Activated CD8-positive, alpha-beta T cell treated with anti-CD3 and anti-CD28 coated beads for 36 hours (primary cell): ENCODE data around the gene EIF4E1B. TPM values are rescaled to one million over a fixed set of nuclear protein-coding genes. Genes with fewer than 3 reads are reported as not detected.
"Not testable (repeated sequence)": the region's sequence is repeated elsewhere in the genome, so short reads cannot be mapped to it uniquely, and the experiment has no call there.

Source experiments
- ATAC-seq: fragments of 200-7000 bp; cut with Tn5 transposase; one replicate; pipeline ENCODE4 v1.10.0; 2021; ENCODE audit warnings: mild to moderate bottlenecking, moderate library complexity
- CTCF ChIA-PET: fragments of 350-600 bp; sonication (Branson Sonifier 250); formaldehyde crosslinking; loops from one replicate; lab custom pipeline; 2021; ENCODE audit warnings: antibody characterized with exemption; lab: Charles Lee
- POLR2A ChIA-PET: fragments of 350-600 bp; sonication (Branson Sonifier 250); formaldehyde crosslinking; loops from one replicate; lab custom pipeline; 2021; ENCODE audit warnings: antibody characterized with exemption; lab: Charles Lee
- DNase-seq: peaks from one replicate; pipeline ENCODE4 v3.0.0-alpha.2; 2020
- H3K27ac Mint-ChIP-seq: one replicate; pipeline ENCODE4 v1.8.0; 2021; ENCODE audit warnings: mild to moderate bottlenecking, mixed read lengths
- H3K27me3 Mint-ChIP-seq: one replicate; pipeline ENCODE4 v1.8.0; 2021; ENCODE audit warnings: mixed read lengths
- H3K36me3 Mint-ChIP-seq: one replicate; pipeline ENCODE4 v1.8.0; 2021; ENCODE audit warnings: low read depth, mixed read lengths
- H3K4me1 Mint-ChIP-seq: one replicate; pipeline ENCODE4 v1.8.0; 2021; ENCODE audit warnings: low read depth, mixed read lengths
- H3K4me3 Mint-ChIP-seq: one replicate; pipeline ENCODE4 v1.8.0; 2021; ENCODE audit warnings: mild to moderate bottlenecking, moderate library complexity, mixed read lengths
- H3K9me3 Mint-ChIP-seq: one replicate; pipeline ENCODE4 v1.8.0; 2021; ENCODE audit warnings: mixed read lengths
- CTCF ChIP-seq: fragments of 200-600 bp; IDR thresholded peaks from one replicate; pipeline ENCODE4 v1.8.0; 2022; ENCODE audit warnings: antibody characterized with exemption, mild to moderate bottlenecking
- intact Hi-C: fragments of 100-400 bp; cut with micrococcal nuclease; formaldehyde crosslinking; loops from one replicate; pipeline ENCODE4 v1.10.0; 2022
- total RNA-seq, 2 experiments: library from RNA; stranded (reverse); gene quantifications; one replicate each; pipeline ENCODE4 v1.2.3, GENCODE V29; 2021

Gene EIF4E1B
- total RNA-seq, 2 experiments from 2014 or later = not detected

DNA sequence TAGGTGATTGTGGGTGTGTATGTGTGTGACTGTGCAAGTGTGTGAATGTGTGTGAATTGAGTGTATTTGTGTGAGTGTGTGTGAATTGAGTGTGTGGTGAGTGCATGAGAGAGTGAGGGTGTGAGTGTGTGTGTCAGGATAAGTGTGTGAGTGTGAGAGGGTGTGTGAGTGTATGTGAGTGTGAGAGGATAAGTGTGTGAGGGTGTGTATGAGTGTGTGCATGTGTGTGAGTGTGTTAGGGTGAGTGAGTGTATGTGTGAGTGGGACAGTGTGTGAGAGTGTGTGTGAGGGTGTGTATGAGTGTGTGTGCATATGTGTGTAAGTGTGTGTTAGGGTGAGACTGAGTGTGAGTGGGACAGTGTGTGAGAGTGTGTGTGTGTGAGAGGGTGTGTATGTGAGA is 42.2 kb upstream of the EIF4E1B start:
- Mint-ChIP-seq H3K36me3 (no peaks in the 10 kb centered on the region), H3K27ac (no peak overlapping the region), H3K4me3 (no peak overlapping the region), H3K9me3 (peaks cover 8% of the 10 kb centered on the region), H3K27me3 (no peaks in the 10 kb centered on the region), H3K4me1 (no peaks in the 10 kb centered on the region)
- DNase-seq (no peak), ATAC-seq (no peak)
- TF ChIP-seq CTCF = no peak
- ChIA-PET CTCF (interaction anchor here (1.2 to 1.7 kb wide), 2 partner anchors 14 to 72 kb away, joined by 4 read pairs; no protein-coding TSS in a partner anchor), POLR2A (no interaction called here)
- intact Hi-C loops = no loop called here

- H3K27me3 Mint-ChIP-seq = peaks cover 3% of the 10 kb centered on the region
- POLR2A ChIA-PET = no interaction called here
- CTCF ChIA-PET = no interaction called here
- H3K9me3 Mint-ChIP-seq = peaks cover 8% of the 10 kb centered on the region
- H3K36me3 Mint-ChIP-seq = no peaks in the 10 kb centered on the region
- intact Hi-C loops = no loop called here
- ATAC-seq (no peak), DNase-seq (no peak)
- H3K27ac Mint-ChIP-seq = no peak overlapping the region
- no peak overlapping the region for H3K4me3 Mint-ChIP-seq
- no peaks in the 10 kb centered on the region for H3K4me1 Mint-ChIP-seq
- no peak for TF ChIP-seq CTCF
Measured at GRCh38 chr5:176589039-176589769, 41.3 kb upstream of the EIF4E1B start.

GRCh38 chr5:176590035-176590717 is 40.3 kb upstream of the EIF4E1B start:
- DNase-seq = no peak
- no peak for ATAC-seq
- Mint-ChIP-seq H3K36me3 (no peaks in the 10 kb centered on the region), H3K4me1 (no peaks in the 10 kb centered on the region), H3K27me3 (peaks cover 3% of the 10 kb centered on the region), H3K4me3 (no peak overlapping the region), H3K9me3 (peaks cover 6% of the 10 kb centered on the region), H3K27ac (no peak overlapping the region)
- ChIA-PET CTCF (interaction anchor here (1.0 kb wide), 1 partner anchor 15 kb away, joined by 3 read pairs; no protein-coding TSS in a partner anchor), POLR2A (interaction anchor here (1.1 kb wide), 1 partner anchor 40 kb away, joined by 3 read pairs; the partner anchor contains the start of genes EIF4E1B and SNCB)
- TF ChIP-seq CTCF = no peak
- intact Hi-C loops = no loop called here

DNA sequence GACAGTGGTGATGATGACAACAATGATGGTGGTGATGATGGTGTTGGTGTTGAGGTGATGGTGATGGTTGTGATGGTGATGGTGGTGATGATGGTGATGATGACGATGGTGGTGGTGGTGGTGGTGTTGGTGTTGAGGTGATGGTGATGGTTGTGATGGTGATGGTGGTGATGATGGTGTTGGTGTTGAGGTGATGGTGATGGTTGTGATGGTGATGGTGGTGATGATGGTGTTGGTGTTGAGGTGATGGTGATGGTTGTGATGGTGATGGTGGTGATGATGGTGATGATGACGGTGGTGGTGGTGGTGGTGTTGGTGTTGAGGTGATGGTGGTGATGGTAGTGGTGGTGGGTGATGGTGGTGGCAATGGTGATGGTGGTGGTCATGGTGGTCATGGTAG is 38.8 kb upstream of the EIF4E1B start:
- CTCF ChIA-PET, H3K9me3 Mint-ChIP-seq, H3K36me3 Mint-ChIP-seq, H3K27ac Mint-ChIP-seq, ATAC-seq, H3K4me1 Mint-ChIP-seq, intact Hi-C loops, H3K27me3 Mint-ChIP-seq, DNase-seq, H3K4me3 Mint-ChIP-seq: not testable (repeated sequence)
- POLR2A ChIA-PET = interaction anchor here (1.1 kb wide), 1 partner anchor 39 kb away, joined by 3 read pairs; the partner anchor contains the start of genes EIF4E1B and SNCB

GRCh38 chr5:176592573-176592972 is 37.9 kb upstream of the EIF4E1B start:
- Mint-ChIP-seq H3K36me3 (no peaks in the 10 kb centered on the region), H3K4me1 (peaks cover 8% of the 10 kb centered on the region), H3K27ac (no peak overlapping the region), H3K9me3 (no peaks in the 10 kb centered on the region), H3K27me3 (peaks cover 3% of the 10 kb centered on the region), H3K4me3 (no peak overlapping the region)
- no peak for ATAC-seq
- CTCF ChIA-PET = no interaction called here
- POLR2A ChIA-PET = interaction anchor here (1.1 kb wide), 2 partner anchors 9 to 15 kb away, joined by 3 read pairs; no protein-coding TSS in a partner anchor
- no peak for TF ChIP-seq CTCF
- no peak for DNase-seq
- intact Hi-C loops = no loop called here
